Measurements from ENCODE around the gene DCDC2.
"Not testable (repeated sequence)": the region's sequence is repeated elsewhere in the genome, so short reads cannot be mapped to it uniquely, and the experiment has no call there.

DCDC2 gene

GRCh38 chr6:24145690-24146131 lies 212.1 kb downstream of the DCDC2 start:
- no peak for DNase-seq (ENCODE audit: low read depth)
- no peak overlapping the region for H3K4me3 ChIP-seq (ENCODE audit: low read length)
- no peak for TF ChIP-seq CTCF (conservative IDR thresholded peaks at IDR 0.05; ENCODE audit: low read length)

DNA sequence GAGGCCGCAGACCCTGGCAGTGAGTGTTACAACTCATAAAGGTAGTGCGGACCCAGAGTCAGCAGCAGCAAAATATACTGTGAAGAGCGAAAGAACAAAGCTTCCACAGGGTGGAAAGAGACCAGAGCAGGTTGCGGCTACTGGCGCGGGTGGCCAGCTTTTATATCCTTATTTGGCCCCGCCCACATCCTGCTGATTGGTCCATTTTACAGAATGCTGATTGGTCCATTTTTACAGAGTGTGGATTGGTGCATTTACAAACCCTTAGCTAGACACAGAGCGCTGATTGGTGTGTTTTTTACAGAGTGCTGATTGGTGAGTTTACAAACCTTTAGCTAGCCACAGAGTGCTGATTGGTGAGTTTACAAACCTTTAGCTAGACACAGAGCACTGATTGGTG lies 215.1 kb downstream of the DCDC2 start:
- DNase-seq (ENCODE audit: low read depth); H3K4me3 ChIP-seq (ENCODE audit: low read length): not testable (repeated sequence)

- TF ChIP-seq CTCF (conservative IDR thresholded peaks at IDR 0.05; ENCODE audit: low read length), result no peak
- DNase-seq (ENCODE audit: low read depth), result no peak
- no peak overlapping the region for H3K4me3 ChIP-seq (ENCODE audit: low read length)
Measured at GRCh38 chr6:24140591-24140990, 217.3 kb downstream of the DCDC2 start.

- DNase-seq (ENCODE audit: low read depth), result no peak
- H3K4me3 ChIP-seq (ENCODE audit: low read length), result no peak overlapping the region
- TF ChIP-seq CTCF (conservative IDR thresholded peaks at IDR 0.05; ENCODE audit: low read length), result no peak
Measured at GRCh38 chr6:24139639-24140038, 218.2 kb downstream of the DCDC2 start.

DNA sequence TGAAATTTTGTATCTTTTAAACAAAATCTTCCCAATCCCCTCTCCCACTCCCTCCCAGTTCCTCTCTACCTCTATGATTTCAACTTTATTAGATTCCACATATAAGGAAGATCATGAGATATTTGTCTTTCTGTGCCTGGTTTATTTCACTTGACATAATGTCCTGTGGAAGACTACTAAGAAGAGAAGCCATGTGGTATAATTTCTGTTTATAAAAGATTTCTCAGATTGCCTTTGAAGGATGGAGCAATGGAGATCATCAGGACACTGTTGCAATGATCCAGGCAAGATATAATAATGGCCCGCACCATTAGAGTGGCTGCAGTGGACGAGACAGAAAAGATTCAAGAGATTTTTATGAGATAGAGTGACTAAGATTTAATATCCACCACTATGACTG lies 218.8 kb downstream of the DCDC2 start:
- no peak for TF ChIP-seq CTCF (conservative IDR thresholded peaks at IDR 0.05; ENCODE audit: low read length)
- H3K4me3 ChIP-seq (ENCODE audit: low read length), result no peak overlapping the region
- no peak for DNase-seq (ENCODE audit: low read depth)

DNA sequence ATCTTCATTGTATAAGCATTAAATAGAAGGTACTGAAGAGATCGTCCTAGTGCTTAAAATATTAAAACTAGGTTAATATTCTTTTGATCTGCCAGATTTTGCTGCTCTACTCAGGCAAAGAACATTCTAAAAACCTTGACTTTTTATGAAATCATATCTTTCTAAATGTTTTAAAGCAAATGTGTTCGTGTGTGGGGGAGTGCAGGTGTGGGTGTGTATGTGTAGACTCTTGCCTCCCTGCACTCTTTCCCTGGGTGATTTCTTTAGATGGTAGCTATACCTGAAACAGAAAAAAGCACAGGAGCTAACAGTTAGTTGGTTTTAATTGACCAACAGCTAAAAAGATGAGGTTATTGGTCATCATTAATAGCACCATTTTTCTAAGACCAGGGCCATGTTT lies 226.1 kb downstream of the DCDC2 start:
- no peak for TF ChIP-seq CTCF (conservative IDR thresholded peaks at IDR 0.05; ENCODE audit: low read length)
- no peak overlapping the region for H3K4me3 ChIP-seq (ENCODE audit: low read length)

DNA sequence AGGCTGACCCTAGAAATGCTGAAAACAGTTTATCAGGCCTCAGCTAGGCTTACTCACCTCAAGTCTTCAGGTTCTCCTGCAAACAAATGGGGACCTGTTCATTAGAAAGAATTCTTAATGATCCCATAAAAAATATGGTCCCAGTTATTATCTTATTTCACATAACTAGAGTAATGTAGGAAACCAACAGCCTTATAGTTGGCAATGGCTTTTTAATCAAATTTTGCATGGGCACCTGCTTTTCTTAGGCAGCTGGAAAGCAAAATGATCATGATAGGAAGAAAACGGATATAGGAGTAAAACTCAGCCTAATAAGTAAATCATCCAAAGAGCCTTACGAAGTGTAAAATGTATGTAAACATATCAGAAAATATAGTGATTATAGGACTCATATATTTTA lies 230.5 kb downstream of the DCDC2 start:
- no peak for DNase-seq (ENCODE audit: low read depth)
- TF ChIP-seq CTCF (conservative IDR thresholded peaks at IDR 0.05; ENCODE audit: low read length), result no peak
- H3K4me3 ChIP-seq (ENCODE audit: low read length), result no peak overlapping the region

More for the DNA sequence above, 226.1 kb downstream of the DCDC2 start:
- no peak for DNase-seq (ENCODE audit: low read depth)

- DNase-seq (ENCODE audit: low read depth), result peak; percentile 13
- H3K4me3 ChIP-seq (ENCODE audit: low read length), result no peak overlapping the region
- TF ChIP-seq CTCF (conservative IDR thresholded peaks at IDR 0.05; ENCODE audit: low read length), result no peak
Measured at GRCh38 chr6:24126586-24127192, 231.2 kb downstream of the DCDC2 start.

Measured in AG10803 (cell line).